Measurements from ENCODE around the gene HTT. TPM values are rescaled to one million over a fixed set of nuclear protein-coding genes. Genes with fewer than 3 reads are reported as not detected.

Gene HTT
- total RNA-seq, 2 experiments from 2014 or later, result 57.6 to 69.8 TPM

DNA sequence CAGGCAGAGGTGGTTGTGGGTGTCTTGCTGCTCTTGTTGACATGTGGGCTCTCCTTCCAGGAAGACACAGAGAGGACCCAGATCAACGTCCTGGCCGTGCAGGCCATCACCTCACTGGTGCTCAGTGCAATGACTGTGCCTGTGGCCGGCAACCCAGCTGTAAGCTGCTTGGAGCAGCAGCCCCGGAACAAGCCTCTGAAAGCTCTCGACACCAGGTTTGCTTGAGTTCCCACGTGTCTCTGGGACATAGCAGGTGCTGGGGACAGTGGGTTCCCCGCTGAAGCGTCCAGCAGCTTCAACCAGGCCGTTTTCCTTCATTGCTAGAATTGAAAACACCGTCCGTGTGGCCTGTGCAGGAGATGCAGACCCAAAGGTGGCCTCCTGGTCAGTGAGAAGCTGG is 148.9 kb downstream of the HTT start:
- Mint-ChIP-seq H3K4me1 (ENCODE audit: low read depth) (no peaks in the 10 kb centered on the region), H3K27me3 (no peaks in the 10 kb centered on the region), H3K27ac (no peak overlapping the region), H3K9me3 (no peaks in the 10 kb centered on the region), H3K4me3 (no peak overlapping the region), H3K36me3 (peaks cover 27% of the 10 kb centered on the region)
- ChIA-PET CTCF (no interaction called here), POLR2A (interaction anchor here (1.0 kb wide), 1 partner anchor 10 kb away, joined by 3 read pairs; no protein-coding TSS in a partner anchor)
- DNase-seq, result no peak
- intact Hi-C loops (cut with micrococcal nuclease), result no loop called here

GRCh38 chr4:3223956-3224748 is 149.7 kb downstream of the HTT start:
- no peak for DNase-seq
- H3K36me3 Mint-ChIP-seq, result peaks cover 25% of the 10 kb centered on the region
- POLR2A ChIA-PET, result interaction anchor here (1.0 kb wide), 1 partner anchor 9 kb away, joined by 3 read pairs; no protein-coding TSS in a partner anchor

DNA sequence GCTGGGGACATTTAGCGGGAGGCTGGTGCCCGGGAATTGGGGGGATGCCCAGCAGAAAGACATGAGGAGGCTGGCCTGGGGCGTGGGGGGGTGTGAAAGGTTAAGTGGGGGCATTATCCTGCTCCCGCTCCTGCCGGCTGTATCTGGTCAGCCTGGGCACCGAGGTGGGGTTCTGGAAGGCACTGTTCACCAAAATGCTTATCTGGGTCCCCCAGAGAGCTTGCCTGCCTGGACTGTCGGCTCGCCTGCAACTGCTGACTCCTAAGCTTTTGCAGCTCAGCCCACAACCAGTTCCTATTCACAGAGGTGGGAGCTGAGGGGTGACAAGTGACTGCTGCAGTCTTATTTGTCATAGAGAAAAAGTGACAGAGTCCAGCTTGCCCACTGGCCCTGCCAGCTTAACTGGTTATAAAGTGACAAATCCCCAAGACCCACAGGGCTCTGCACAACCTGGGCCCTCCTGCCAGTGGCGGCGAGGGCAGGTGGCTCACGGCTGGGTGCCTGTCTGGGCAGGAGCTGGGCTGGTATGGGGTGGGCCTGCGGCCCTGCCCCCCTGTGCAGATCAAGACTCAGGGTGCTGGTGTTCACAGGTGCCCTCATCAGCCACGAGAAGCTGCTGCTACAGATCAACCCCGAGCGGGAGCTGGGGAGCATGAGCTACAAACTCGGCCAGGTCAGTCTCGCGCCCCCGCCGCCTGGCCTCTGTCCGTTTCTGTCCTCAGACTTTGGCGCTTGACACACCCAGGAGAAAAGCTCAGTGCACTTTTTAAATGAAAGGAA is 150.8 kb downstream of the HTT start:
- H3K27me3 Mint-ChIP-seq, result no peaks in the 10 kb centered on the region
- no peak overlapping the region for H3K4me3 Mint-ChIP-seq
- no peak for DNase-seq
- ChIA-PET CTCF (no interaction called here), POLR2A (no interaction called here)
- no peaks in the 10 kb centered on the region for H3K9me3 Mint-ChIP-seq
- no peaks in the 10 kb centered on the region for H3K4me1 Mint-ChIP-seq (ENCODE audit: low read depth)
- H3K27ac Mint-ChIP-seq, result no peak overlapping the region
- intact Hi-C loops (cut with micrococcal nuclease), result no loop called here
- peaks cover 28% of the 10 kb centered on the region for H3K36me3 Mint-ChIP-seq

More at GRCh38 chr4:3223956-3224748, 149.7 kb downstream of the HTT start:
- H3K4me1 Mint-ChIP-seq (ENCODE audit: low read depth), result no peaks in the 10 kb centered on the region
- H3K27ac Mint-ChIP-seq, result no peak overlapping the region
- H3K27me3 Mint-ChIP-seq, result no peaks in the 10 kb centered on the region
- CTCF ChIA-PET, result no interaction called here
- no peaks in the 10 kb centered on the region for H3K9me3 Mint-ChIP-seq
- no peak overlapping the region for H3K4me3 Mint-ChIP-seq
- intact Hi-C loops (cut with micrococcal nuclease), result no loop called here

- Mint-ChIP-seq H3K36me3 (peaks cover 33% of the 10 kb centered on the region), H3K9me3 (no peaks in the 10 kb centered on the region), H3K27me3 (no peaks in the 10 kb centered on the region), H3K4me1 (ENCODE audit: low read depth) (no peaks in the 10 kb centered on the region), H3K4me3 (no peak overlapping the region), H3K27ac (no peak overlapping the region)
- POLR2A ChIA-PET, result no interaction called here
- CTCF ChIA-PET, result no interaction called here
- no peak for DNase-seq
- intact Hi-C loops (cut with micrococcal nuclease), result no loop called here
Measured at GRCh38 chr4:3225936-3226335, 151.5 kb downstream of the HTT start.

- no peaks in the 10 kb centered on the region for H3K4me1 Mint-ChIP-seq (ENCODE audit: low read depth)
- peaks cover 35% of the 10 kb centered on the region for H3K36me3 Mint-ChIP-seq
- no peak overlapping the region for H3K27ac Mint-ChIP-seq
- intact Hi-C loops (cut with micrococcal nuclease), result no loop called here
- H3K27me3 Mint-ChIP-seq, result no peaks in the 10 kb centered on the region
- H3K9me3 Mint-ChIP-seq, result no peaks in the 10 kb centered on the region
- POLR2A ChIA-PET, result no interaction called here
- H3K4me3 Mint-ChIP-seq, result no peak overlapping the region
- CTCF ChIA-PET, result no interaction called here
- DNase-seq, result no peak
Measured at GRCh38 chr4:3226467-3226866, 152.0 kb downstream of the HTT start.

DNA sequence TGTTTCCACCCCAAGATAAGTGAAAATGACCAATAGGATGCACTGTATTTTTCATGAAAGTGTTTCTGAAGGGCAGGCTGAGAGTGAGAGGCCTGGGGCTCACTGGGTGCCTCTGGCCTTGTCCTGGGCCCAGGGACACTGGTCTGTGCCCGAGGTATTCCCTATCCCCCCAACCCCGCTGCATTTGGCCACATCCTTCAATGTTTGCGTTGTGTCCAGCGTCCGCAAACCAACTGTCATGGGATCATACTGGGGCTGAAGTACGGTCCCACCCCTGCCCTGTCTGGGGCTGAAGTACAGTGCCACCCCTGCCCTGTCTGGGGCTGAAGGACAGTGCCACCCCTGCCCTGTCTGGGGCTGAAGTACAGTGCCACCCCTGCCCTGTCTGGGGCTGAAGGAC is 152.5 kb downstream of the HTT start:
- H3K27ac Mint-ChIP-seq, result no peak overlapping the region

DNA sequence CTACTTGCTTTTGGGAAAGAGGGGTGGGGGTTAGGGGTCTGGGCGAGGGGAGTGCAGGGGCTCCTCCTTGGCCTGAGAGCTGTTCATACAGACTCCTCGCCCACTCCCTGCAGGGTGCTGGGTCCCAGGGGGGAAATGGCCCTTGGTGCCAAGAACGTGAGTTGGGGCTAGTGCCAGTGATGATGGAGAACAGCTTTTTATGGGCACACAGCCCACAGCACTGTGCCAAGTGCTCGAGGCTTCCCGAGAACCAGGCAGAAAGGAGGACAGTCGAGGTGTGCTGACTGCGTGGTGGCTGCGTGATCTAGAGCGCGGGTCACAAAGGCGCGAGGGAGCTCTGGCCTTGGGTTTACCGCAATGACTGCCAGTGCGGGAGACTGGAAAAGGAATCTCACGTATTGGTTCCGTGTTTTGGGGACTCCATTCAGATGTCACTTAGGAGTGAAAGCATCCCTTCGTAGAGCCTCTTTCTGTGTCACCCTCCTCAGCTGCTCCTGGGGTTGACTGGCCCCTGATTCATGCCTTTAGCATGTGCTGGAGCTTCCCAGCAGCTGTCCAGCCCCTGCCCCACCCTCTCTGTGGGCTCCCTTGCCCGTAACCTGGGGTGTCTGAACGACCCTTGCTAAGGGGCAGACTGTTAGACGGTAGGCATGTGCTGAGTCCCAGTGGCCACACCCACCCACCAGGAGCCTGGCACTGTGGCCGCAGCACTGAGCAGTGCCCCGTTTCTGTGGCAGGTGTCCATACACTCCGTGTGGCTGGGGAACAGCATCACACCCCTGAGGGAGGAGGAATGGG is 153.6 kb downstream of the HTT start:
- H3K4me1 Mint-ChIP-seq (ENCODE audit: low read depth), result no peaks in the 10 kb centered on the region
- intact Hi-C loops (cut with micrococcal nuclease), result no loop called here
- H3K27me3 Mint-ChIP-seq, result no peaks in the 10 kb centered on the region
- ChIA-PET CTCF (no interaction called here), POLR2A (no interaction called here)
- H3K4me3 Mint-ChIP-seq, result no peak overlapping the region
- H3K9me3 Mint-ChIP-seq, result no peaks in the 10 kb centered on the region
- H3K36me3 Mint-ChIP-seq, result peaks cover 28% of the 10 kb centered on the region
- no peak overlapping the region for H3K27ac Mint-ChIP-seq
- DNase-seq, result no peak

More for the DNA sequence above, 152.5 kb downstream of the HTT start:
- peaks cover 36% of the 10 kb centered on the region for H3K36me3 Mint-ChIP-seq
- no peaks in the 10 kb centered on the region for H3K27me3 Mint-ChIP-seq
- intact Hi-C loops (cut with micrococcal nuclease), result no loop called here
- H3K4me1 Mint-ChIP-seq (ENCODE audit: low read depth), result no peaks in the 10 kb centered on the region
- H3K9me3 Mint-ChIP-seq, result no peaks in the 10 kb centered on the region
- no peak overlapping the region for H3K4me3 Mint-ChIP-seq
- POLR2A ChIA-PET, result no interaction called here
- DNase-seq, result no peak
- CTCF ChIA-PET, result no interaction called here

GRCh38 chr4:3228881-3229280 is 154.4 kb downstream of the HTT start:
- CTCF ChIA-PET, result no interaction called here
- no peak overlapping the region for H3K4me3 Mint-ChIP-seq

GRCh38 chr4:3229328-3229727 is 154.8 kb downstream of the HTT start:
- Mint-ChIP-seq H3K36me3 (peaks cover 32% of the 10 kb centered on the region), H3K9me3 (no peaks in the 10 kb centered on the region), H3K27ac (no peak overlapping the region), H3K27me3 (no peaks in the 10 kb centered on the region), H3K4me1 (ENCODE audit: low read depth) (no peaks in the 10 kb centered on the region), H3K4me3 (no peak overlapping the region)
- intact Hi-C loops (cut with micrococcal nuclease), result no loop called here
- no peak for DNase-seq
- CTCF ChIA-PET, result no interaction called here
- POLR2A ChIA-PET, result no interaction called here

More at GRCh38 chr4:3228881-3229280, 154.4 kb downstream of the HTT start:
- POLR2A ChIA-PET, result no interaction called here
- intact Hi-C loops (cut with micrococcal nuclease), result no loop called here
- no peaks in the 10 kb centered on the region for H3K4me1 Mint-ChIP-seq (ENCODE audit: low read depth)
- peaks cover 31% of the 10 kb centered on the region for H3K36me3 Mint-ChIP-seq
- no peaks in the 10 kb centered on the region for H3K27me3 Mint-ChIP-seq
- no peaks in the 10 kb centered on the region for H3K9me3 Mint-ChIP-seq
- DNase-seq, result no peak
- no peak overlapping the region for H3K27ac Mint-ChIP-seq

GRCh38 chr4:3229964-3230363 is 155.5 kb downstream of the HTT start:
- POLR2A ChIA-PET, result no interaction called here
- no peak for DNase-seq
- H3K27ac Mint-ChIP-seq, result no peak overlapping the region
- H3K36me3 Mint-ChIP-seq, result peaks cover 32% of the 10 kb centered on the region
- H3K27me3 Mint-ChIP-seq, result no peaks in the 10 kb centered on the region
- CTCF ChIA-PET, result no interaction called here
- H3K9me3 Mint-ChIP-seq, result no peaks in the 10 kb centered on the region
- H3K4me1 Mint-ChIP-seq (ENCODE audit: low read depth), result no peaks in the 10 kb centered on the region
- intact Hi-C loops (cut with micrococcal nuclease), result no loop called here
- no peak overlapping the region for H3K4me3 Mint-ChIP-seq

DNA sequence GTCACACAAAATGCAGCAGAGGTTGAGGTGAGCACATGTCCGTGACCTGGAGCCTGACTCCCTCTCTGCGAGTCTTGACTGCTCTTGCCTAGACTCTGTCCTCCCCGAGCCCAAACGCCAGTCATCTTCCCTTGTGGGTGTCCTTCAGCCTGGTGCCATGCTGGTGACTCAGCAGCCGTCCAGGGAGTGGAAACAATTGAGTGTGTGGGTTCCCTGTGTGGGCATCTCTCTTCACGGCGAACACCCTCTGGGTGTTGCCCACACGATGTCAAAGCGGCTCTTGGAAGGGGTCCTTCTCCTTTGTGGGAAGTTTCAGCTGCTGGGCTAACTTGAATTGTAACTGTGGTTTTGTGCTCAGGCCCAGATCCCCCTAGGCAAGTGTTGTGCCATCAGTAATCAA is 157.0 kb downstream of the HTT start:
- intact Hi-C loops (cut with micrococcal nuclease), result no loop called here
- ChIA-PET POLR2A (no interaction called here), CTCF (no interaction called here)
- no peaks in the 10 kb centered on the region for H3K27me3 Mint-ChIP-seq
- H3K4me3 Mint-ChIP-seq, result no peak overlapping the region
- H3K27ac Mint-ChIP-seq, result peak overlapping the region; percentile 2
- peaks cover 35% of the 10 kb centered on the region for H3K36me3 Mint-ChIP-seq
- no peak for DNase-seq
- no peaks in the 10 kb centered on the region for H3K4me1 Mint-ChIP-seq (ENCODE audit: low read depth)
- no peaks in the 10 kb centered on the region for H3K9me3 Mint-ChIP-seq

DNA sequence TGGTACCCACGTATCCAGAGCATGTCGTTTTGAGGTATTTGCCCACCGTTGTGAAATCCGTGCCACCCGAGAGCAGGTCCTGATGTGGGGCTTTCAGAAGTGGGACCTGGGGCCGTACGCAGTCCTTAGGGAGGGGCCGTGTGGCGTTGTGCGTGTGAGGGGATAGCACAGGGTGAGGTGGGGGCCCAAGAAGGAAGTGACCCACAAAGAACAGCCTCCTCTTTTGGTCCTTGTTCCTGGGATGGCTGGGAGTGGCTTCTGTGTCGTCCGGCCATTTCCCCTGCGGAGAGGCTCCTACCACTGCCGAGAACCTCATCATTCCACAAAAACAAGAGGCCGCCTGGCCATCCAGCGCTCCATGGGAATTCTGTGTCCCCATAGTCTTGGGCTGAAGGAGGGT is 157.5 kb downstream of the HTT start:
- no peaks in the 10 kb centered on the region for H3K27me3 Mint-ChIP-seq
- no peak overlapping the region for H3K27ac Mint-ChIP-seq
- POLR2A ChIA-PET, result no interaction called here
- no peaks in the 10 kb centered on the region for H3K9me3 Mint-ChIP-seq
- H3K4me1 Mint-ChIP-seq (ENCODE audit: low read depth), result no peaks in the 10 kb centered on the region
- no peak for DNase-seq
- H3K36me3 Mint-ChIP-seq, result peaks cover 32% of the 10 kb centered on the region
- no peak overlapping the region for H3K4me3 Mint-ChIP-seq
- CTCF ChIA-PET, result no interaction called here
- intact Hi-C loops (cut with micrococcal nuclease), result no loop called here
